ACC112 (cell line): ENCODE results near the gene CDHR5.

Experiments used
- H2AFZ ChIP-seq: fragments of 200-600 bp; sonication (generic); one replicate; pipeline ENCODE4 v1.6.0; 2017; ENCODE audit warnings: antibody characterized with exemption, low read length; ENCODE audit not compliant: unreplicated experiment
- H3K27ac ChIP-seq: fragments of 200-600 bp; sonication (generic); 2 replicates; pipeline ENCODE4 v1.5.1; 2014; ENCODE audit warnings: low read depth, mild to moderate bottlenecking, antibody characterized with exemption, low read length, moderate library complexity
- H3K27me3 ChIP-seq: fragments of 200-600 bp; sonication (generic); 2 replicates; pipeline ENCODE4 v1.6.1; 2014; ENCODE audit warnings: mild to moderate bottlenecking, antibody characterized with exemption, low read length, moderate library complexity, mixed read lengths; ENCODE audit not compliant: insufficient read depth
- H3K36me3 ChIP-seq: fragments of 200-600 bp; sonication (generic); 2 replicates; pipeline ENCODE4 v1.6.1; 2016; ENCODE audit warnings: mild to moderate bottlenecking, antibody characterized with exemption, low read length, moderate library complexity, mixed read lengths; ENCODE audit not compliant: insufficient read depth
- H3K4me1 ChIP-seq: fragments of 200-600 bp; sonication (generic); one replicate; pipeline ENCODE4 v1.6.1; 2016; ENCODE audit warnings: low read length, mixed read lengths; ENCODE audit not compliant: insufficient read depth, unreplicated experiment, control insufficient read depth
- H3K4me3 ChIP-seq: fragments of 200-600 bp; sonication (generic); 2 replicates; pipeline ENCODE4 v1.5.1; 2014; ENCODE audit warnings: mild to moderate bottlenecking, low read depth, low read length
- H3K79me2 ChIP-seq: fragments of 200-600 bp; sonication (generic); one replicate; pipeline ENCODE4 v1.6.0; 2016; ENCODE audit warnings: low read length; ENCODE audit not compliant: control insufficient read depth, unreplicated experiment, insufficient read depth

Gene CDHR5, protein sequence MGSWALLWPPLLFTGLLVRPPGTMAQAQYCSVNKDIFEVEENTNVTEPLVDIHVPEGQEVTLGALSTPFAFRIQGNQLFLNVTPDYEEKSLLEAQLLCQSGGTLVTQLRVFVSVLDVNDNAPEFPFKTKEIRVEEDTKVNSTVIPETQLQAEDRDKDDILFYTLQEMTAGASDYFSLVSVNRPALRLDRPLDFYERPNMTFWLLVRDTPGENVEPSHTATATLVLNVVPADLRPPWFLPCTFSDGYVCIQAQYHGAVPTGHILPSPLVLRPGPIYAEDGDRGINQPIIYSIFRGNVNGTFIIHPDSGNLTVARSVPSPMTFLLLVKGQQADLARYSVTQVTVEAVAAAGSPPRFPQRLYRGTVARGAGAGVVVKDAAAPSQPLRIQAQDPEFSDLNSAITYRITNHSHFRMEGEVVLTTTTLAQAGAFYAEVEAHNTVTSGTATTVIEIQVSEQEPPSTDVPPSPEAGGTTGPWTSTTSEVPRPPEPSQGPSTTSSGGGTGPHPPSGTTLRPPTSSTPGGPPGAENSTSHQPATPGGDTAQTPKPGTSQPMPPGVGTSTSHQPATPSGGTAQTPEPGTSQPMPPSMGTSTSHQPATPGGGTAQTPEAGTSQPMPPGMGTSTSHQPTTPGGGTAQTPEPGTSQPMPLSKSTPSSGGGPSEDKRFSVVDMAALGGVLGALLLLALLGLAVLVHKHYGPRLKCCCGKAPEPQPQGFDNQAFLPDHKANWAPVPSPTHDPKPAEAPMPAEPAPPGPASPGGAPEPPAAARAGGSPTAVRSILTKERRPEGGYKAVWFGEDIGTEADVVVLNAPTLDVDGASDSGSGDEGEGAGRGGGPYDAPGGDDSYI

DNA sequence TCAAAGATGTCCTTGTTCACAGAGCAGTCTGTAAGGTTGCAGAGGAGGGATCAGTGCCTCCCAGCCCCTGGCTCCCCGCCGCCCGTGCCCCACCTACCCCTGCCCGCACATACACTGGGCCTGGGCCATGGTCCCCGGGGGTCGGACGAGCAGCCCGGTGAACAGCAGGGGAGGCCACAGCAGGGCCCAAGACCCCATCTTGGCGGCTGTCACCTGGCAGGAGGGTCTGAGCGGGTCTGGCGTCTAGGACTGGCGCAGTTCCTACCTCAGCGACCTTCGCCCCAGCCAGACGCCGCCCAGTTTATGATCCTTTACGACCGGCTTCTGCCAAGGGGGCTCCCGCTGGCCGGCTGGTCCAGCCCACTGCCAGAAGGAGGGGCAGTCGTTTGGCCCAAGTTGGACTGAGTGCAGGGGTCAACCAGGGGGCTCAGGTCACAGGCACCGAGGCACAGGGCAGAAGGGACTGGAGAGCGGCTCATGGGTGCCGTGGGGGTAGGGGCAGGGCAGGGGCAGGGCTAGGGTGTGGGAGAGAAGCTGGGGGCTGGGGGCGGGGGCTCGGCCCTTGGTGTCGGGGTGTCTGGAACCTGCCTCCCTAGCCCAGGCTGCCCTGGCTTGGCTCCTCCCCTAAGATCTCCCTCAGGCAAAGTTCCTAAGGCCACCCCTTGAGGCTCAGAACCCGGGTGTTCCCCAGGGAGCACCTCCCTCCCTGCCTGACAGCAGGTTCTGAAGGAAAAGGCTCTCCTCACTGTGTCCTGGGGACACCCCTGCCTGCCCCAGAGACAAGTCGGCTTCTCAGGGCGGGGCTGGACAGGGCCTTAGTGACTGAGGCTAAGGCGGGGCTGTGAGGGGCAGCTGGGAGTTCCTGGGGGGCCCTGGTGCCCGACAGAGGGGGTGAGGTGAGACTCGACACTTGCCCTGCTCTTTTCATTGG lies at the start of gene CDHR5:
TSS of gene CDHR5 (minus strand) at position 251 of the 931 bp plus-strand sequence. CDS start at position 198, 53 bp downstream.
- Histone ChIP-seq H3K79me2 (no peaks in the 10 kb centered on the region), H3K4me1 (peaks cover 4% of the 10 kb centered on the region), H3K27ac (no peak within 1 kb of the TSS), H3K4me3 (no peak within 1 kb of the TSS), H3K27me3 (no peaks in the 10 kb centered on the region), H3K36me3 (no peaks in the 10 kb centered on the region), H2AFZ (no peak within 1 kb of the TSS)

DNA sequence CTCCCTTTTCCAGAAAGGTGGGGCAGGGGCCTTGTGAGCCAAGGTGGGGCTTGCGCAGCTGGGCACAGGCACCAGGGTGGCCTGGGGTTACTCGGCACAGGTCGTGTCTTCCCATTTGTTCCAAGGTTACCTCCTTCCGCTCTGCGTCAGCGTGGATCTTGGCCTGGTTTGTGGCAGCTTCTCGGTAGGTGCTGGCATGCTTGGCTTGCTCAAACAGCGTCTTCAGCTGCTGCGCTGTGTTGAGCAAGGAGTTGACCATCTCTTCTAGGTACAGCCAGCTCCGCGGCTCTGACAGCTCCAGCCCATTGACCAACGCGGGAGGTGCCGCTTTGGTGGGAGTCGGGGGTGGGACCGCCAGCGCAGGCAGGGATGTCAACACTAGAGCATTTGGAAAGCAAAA lies 49.7 kb upstream of the CDHR5 start:
- Histone ChIP-seq H3K79me2 (no peaks in the 10 kb centered on the region), H3K4me3 (no peak overlapping the region), H3K27ac (no peak overlapping the region), H2AFZ (no peak overlapping the region), H3K27me3 (no peaks in the 10 kb centered on the region), H3K36me3 (peaks cover 25% of the 10 kb centered on the region; the same call in 1 of the 2 replicates), H3K4me1 (no peaks in the 10 kb centered on the region)

DNA sequence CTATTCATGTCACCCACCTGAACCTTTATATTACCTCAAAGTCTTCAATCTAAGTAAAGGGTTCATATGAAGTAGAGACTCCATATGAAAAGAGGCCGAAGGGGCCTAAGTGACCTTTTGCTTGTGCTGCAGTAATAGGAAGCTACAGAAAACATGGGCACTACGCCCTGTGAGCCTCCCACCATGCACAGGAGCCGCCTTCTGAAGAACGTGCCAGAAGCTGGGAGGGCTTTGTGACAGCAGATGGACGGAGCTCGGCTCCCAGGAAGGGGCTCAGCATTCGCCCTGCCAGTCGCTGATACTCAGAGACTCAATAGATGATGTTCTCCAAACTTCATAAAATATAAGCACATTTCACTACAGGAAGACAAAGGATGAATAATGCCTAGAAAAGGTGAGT lies 49.1 kb upstream of the CDHR5 start:
- Histone ChIP-seq H3K79me2 (no peaks in the 10 kb centered on the region), H2AFZ (no peak overlapping the region), H3K36me3 (peaks cover 25% of the 10 kb centered on the region; the same call in 1 of the 2 replicates), H3K27ac (no peak overlapping the region), H3K27me3 (no peaks in the 10 kb centered on the region), H3K4me1 (no peaks in the 10 kb centered on the region), H3K4me3 (no peak overlapping the region)

DNA sequence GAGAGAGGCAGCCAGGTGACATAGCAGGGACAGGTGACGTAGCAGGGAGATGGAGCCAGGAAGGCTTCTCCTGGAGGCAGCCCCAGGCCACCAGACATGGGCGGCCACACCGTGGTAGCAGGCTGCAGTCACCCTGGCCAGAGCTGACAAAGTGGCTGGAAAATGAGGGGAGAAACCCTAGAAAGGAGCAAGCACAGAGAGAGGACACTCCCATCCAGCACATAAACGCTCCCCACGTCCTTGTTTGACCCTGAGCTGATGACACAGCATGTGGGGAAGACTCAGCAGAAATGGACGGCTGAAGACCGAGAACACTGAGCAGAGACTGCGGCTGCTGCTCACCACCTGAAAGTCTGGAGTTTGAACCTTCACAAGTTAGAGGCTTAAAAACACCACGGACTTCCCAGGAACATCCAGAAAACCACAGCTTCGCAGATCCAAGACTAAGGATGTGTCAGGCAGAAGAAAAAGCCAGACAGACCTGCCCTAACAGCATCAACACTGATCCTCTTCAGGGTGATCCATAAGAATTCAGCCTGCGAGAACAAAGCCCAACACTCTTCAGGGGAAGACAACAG lies 41.0 kb upstream of the CDHR5 start:
- Histone ChIP-seq H2AFZ (no peak overlapping the region), H3K79me2 (no peaks in the 10 kb centered on the region), H3K4me3 (no peak overlapping the region), H3K36me3 (peaks cover 17% of the 10 kb centered on the region), H3K4me1 (peaks cover 4% of the 10 kb centered on the region), H3K27me3 (no peaks in the 10 kb centered on the region), H3K27ac (peak overlapping the region; percentile 19; the same call in 1 of the 2 replicates)

DNA sequence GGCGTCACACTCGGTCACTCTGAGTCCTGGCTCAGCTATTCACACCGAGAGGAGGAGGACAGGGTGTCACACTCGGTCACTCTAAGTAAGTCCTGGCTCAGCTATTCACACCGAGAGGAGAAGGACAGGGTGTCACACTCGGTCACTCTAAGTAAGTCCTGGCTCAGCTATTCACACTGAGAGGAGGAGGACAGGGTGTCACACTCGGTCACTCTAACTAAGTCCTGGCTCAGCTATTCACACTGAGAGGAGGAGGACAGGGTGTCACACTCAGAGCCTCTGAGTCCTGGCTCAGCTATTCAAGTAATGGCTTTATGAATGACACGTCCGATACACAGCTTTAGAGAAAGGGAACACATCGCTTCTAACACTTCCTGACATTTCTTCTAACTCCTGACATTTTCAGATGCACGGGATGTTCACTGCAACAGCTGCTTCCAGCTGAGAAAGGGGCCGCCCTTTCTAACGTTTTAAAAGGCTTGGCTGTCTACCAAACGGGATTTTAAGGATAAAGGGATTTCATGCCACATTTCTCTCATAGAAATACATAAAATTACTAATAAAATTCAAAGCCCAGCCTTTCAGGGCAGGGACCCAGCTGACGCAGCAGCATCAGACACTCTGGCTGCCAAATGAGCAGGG lies 40.4 kb upstream of the CDHR5 start:
- Histone ChIP-seq H2AFZ (no peak overlapping the region), H3K27me3 (no peaks in the 10 kb centered on the region), H3K4me3 (no peak overlapping the region), H3K27ac (peak overlapping the region; percentile 19; the same call in 1 of the 2 replicates), H3K4me1 (peaks cover 4% of the 10 kb centered on the region), H3K36me3 (peaks cover 17% of the 10 kb centered on the region), H3K79me2 (no peaks in the 10 kb centered on the region)

DNA sequence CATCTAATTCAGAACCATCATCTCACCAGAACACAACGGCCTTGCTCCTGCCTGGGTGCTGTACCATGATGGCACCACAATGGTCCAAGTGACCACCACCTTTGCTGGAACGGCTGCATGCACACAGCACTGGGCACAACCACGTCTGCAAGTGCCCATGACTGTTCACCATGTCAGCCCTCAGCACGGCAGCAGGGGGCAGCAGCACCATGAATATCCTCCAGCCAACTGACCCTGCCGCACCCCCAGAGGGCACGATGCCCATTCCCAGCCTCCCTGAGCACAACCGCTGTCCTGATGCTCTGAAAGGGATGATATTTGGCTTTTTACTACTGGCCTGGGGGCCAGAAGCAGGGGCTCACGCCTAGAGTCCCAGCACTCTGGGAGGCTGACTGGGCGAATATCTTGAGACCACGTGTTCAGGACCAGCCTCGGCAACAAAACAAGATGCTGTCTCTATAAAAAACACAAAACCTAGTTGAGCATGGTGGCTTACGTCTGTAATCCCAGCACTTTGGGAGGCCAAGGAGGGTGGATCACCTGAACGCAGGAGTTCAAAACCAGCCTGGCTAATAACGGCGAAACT lies 38.0 kb upstream of the CDHR5 start:
- peaks cover 4% of the 10 kb centered on the region for H3K4me1 ChIP-seq
- H3K79me2 ChIP-seq: no peaks in the 10 kb centered on the region
- H3K36me3 ChIP-seq: peaks cover 17% of the 10 kb centered on the region
- H3K27ac ChIP-seq: no peak overlapping the region
- no peak overlapping the region for H3K4me3 ChIP-seq
- no peaks in the 10 kb centered on the region for H3K27me3 ChIP-seq
- H2AFZ ChIP-seq: no peak overlapping the region

DNA sequence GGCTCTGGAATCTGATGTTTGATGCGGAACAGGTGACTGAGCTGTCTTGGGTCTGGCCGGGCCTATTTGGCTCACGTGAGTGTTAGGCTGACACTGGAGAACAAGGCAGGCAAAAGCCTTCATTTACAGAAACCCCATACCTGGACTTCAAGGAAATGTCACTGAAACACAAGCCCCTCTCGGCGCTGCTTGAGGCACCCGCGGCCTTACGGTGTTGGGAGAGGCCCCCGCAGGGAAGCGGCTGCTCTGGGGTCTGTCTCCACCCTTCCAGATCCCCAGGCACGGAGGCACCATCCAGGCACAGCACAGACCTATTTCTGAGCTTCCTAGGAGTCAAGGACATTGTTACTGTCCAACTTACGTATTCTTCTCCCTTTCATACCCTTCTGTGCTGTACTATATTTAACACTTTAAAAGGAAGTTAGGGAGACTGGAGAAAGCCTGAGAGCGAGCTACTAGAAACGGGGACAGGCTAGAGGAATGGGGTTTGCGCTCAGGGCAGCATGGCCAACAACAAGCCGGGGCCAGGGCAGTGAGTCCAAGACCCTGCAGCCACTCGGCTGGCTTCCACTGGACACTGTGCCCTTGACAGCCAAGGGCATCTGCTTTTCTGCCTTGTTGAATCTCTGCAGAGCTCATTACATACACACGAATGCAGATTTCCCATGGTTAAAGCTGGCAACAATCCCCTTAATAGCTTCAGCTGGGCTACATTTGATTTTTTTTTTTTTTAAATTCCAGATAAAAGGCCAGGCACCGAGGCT lies 36.1 kb upstream of the CDHR5 start:
- no peak overlapping the region for H2AFZ ChIP-seq
- no peaks in the 10 kb centered on the region for H3K27me3 ChIP-seq
- no peak overlapping the region for H3K4me3 ChIP-seq
- no peaks in the 10 kb centered on the region for H3K79me2 ChIP-seq
- peaks cover 14% of the 10 kb centered on the region for H3K36me3 ChIP-seq
- H3K4me1 ChIP-seq: peaks cover under 1% of the 10 kb centered on the region
- H3K27ac ChIP-seq: no peak overlapping the region

DNA sequence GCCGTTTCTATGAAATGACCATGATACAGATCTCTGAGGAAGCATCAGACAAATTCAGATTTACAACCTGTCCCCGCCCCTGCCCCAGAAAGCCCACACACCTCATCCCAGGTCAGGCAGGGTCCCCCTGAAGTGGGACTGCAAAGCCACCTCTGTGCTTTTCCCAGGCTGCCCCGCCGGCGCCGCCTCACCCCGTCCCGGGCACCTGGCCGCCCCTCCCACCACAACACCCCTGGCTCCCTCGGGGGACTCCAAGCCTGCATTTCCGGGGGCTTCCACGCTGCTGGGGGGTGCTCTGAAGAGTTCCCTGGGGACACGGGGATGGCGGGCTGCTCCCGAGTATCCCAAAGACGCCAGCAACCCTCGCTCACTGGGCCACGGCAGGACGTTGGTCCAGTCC lies 35.5 kb upstream of the CDHR5 start:
- H3K27me3 ChIP-seq: no peaks in the 10 kb centered on the region
- H2AFZ ChIP-seq: no peak overlapping the region
- H3K36me3 ChIP-seq: peaks cover 8% of the 10 kb centered on the region
- H3K27ac ChIP-seq: no peak overlapping the region
- no peak overlapping the region for H3K4me3 ChIP-seq
- H3K79me2 ChIP-seq: no peaks in the 10 kb centered on the region
- no peaks in the 10 kb centered on the region for H3K4me1 ChIP-seq

DNA sequence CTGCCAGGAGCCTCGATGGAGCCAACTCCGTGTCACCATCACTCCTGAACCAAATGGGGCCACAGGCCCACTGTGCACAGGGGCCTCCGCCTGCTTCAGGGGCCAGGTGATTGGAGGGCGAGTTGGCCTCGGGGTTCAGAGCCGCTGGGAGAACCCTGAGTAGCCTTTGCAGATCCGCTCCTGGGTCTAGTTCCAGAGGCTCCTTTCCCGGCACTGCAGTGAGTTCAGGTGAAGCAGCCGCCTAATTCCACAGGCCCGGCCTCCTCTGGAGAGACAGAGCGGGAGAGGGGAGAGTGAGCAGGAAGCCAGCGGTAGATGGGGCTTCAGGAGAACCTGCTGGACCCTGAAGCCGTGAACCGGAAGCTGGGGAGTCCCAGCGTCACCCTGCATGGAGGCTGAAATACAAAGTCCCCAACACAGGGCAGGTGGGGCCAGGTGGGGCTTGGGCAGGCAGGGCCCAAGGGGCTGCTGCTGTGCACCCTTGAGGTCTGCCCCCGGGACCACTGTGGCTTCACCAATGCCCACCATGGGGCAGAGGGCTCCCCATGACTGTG lies 34.9 kb upstream of the CDHR5 start:
- Histone ChIP-seq H3K27me3 (no peaks in the 10 kb centered on the region), H3K27ac (no peak overlapping the region), H3K36me3 (peaks cover 5% of the 10 kb centered on the region; the same call in 1 of the 2 replicates), H2AFZ (no peak overlapping the region), H3K4me3 (no peak overlapping the region), H3K4me1 (no peaks in the 10 kb centered on the region), H3K79me2 (no peaks in the 10 kb centered on the region)
